ENCODE results near the gene C1D. TPM values are rescaled to one million over a fixed set of nuclear protein-coding genes. Genes with fewer than 3 reads are reported as not detected.

C1D gene
- total and polyA plus RNA-seq, 2 of the 4 experiments (the other 2 are of a cell fraction) = 2.7 to 14.3 TPM

DNA sequence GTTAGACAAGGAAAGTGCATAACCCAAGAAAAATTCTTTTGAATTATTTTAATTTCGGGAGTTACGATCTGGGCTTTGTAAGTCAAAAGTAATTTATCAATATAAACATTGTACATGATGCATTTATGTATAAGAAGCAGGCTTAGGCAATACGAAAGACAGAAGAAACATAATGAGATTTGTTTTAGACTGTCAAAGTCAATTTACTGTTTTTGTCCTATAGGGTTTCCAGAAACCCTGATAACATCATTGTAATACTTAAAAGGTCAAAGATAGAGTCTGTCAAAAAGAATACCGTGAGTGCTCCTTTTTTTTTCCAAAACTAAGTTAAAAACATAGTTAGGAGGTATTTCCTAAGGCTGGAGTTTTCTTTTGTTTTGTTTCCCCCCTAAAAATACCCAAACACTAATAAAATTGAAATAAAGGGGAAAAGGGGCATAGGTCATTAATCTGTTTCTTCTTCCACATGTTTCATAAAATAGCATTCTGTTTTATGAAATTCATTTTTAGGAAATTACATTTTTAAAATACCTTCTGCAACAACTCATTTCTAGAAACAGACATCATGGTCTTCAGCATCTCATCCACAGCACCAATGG lies 16.1 kb downstream of the C1D start:
- Histone ChIP-seq H2AFZ (replicated peaks; ENCODE audit: low read length, poor library complexity) (no peak overlapping the region), H2BK120ac (ENCODE audit: low read depth, low read length) (no peak overlapping the region), H3K4me1 (ENCODE audit: control insufficient read depth, insufficient read depth, low read length) (peaks cover 5% of the 10 kb centered on the region), H3K9ac (ENCODE audit: low read depth, low read length) (no peak overlapping the region), H3K27ac (ENCODE audit: insufficient read depth, low read length) (no peak overlapping the region), H4K91ac (ENCODE audit: insufficient read depth, low read depth, low read length) (no peak overlapping the region), H2BK20ac (ENCODE audit: low read depth, low read length) (no peak overlapping the region), H3K9me3 (ENCODE audit: control insufficient read depth, insufficient read depth, low read length) (no peaks in the 10 kb centered on the region), H3K27me3 (ENCODE audit: control insufficient read depth, insufficient read depth, low read length) (no peaks in the 10 kb centered on the region), H3K36me3 (ENCODE audit: control insufficient read depth, insufficient read depth, low read length) (0 out of 2 replicates have a peak, but pooled peaks cover 1% of the 10 kb centered on the region), H4K8ac (ENCODE audit: low read depth in 2 of 2, low read length in 2 of 2) (no peak overlapping the region), H3K4me3 (ENCODE audit: insufficient read depth, low read depth, low read length) (no peak overlapping the region), H3K56ac (ENCODE audit: extremely low read depth, insufficient read depth, low read length) (no peak overlapping the region), H3K4ac (ENCODE audit: low read depth, low read length) (no peak overlapping the region), H2AK5ac (ENCODE audit: low read depth, low read length) (no peak overlapping the region), H3K18ac (ENCODE audit: low read depth, low read length) (no peak overlapping the region), H4K20me1 (ENCODE audit: insufficient read depth, low read length) (peaks cover 7% of the 10 kb centered on the region), H4K5ac (ENCODE audit: low read depth, low read length) (no peak overlapping the region), H3K79me1 (ENCODE audit: low read depth in 1 of 2, low read length in 2 of 2) (peaks cover 22 to 27% of the 10 kb centered on the region in 2 experiments), H2BK5ac (ENCODE audit: low read depth, low read length, poor library complexity, severe bottlenecking) (no peak overlapping the region), H3K4me2 (ENCODE audit: low read depth, low read length) (no peak overlapping the region), H2BK15ac (ENCODE audit: low read depth, low read length) (no peak overlapping the region), H3K14ac (replicated peaks; ENCODE audit: low read depth, low read length) (no peak overlapping the region), H2AK9ac (replicated peaks; ENCODE audit: low read depth, low read length, poor library complexity) (no peak overlapping the region), H3K23ac (ENCODE audit: low read depth, low read length) (no peak overlapping the region), H3K9me1 (ENCODE audit: insufficient read depth, low read length) (peaks cover 5% of the 10 kb centered on the region; the same call in 1 of the 2 replicates)
- intact Hi-C loops (cut with micrococcal nuclease) = no loop called here
- no CpG with 5 or more reads among the region's 4 CpGs for WGBS, 2 experiments (ENCODE audit: extremely low coverage in 2 of 2, insufficient read length in 1 of 2)
- ATAC-seq (ENCODE audit: low read depth) (no peak), DNase-seq (no peak)
- POLR2A ChIA-PET (ENCODE audit: unreplicated experiment) = interaction anchor here (0.7 kb wide), 1 partner anchor 312 kb away, joined by 4 read pairs; no protein-coding TSS in a partner anchor
- no peak for TF ChIP-seq RAD21 (IDR thresholded peaks at IDR 0.05; ENCODE audit: low read length)
- TF ChIP-seq FOS (IDR thresholded peaks at IDR 0.05; ENCODE audit: low read depth, low read length) = no peak
- no peak for TF ChIP-seq SMC3 (IDR thresholded peaks at IDR 0.05; ENCODE audit: low read depth, low read length)
- BruUV-seq (replicated peaks) = no TSS peak
- in situ Hi-C loops (cut with MboI; ENCODE audit: low sequenced_read_pairs) = loop anchor here (25.0 kb wide), 2 partner anchors 1459 to 1609 kb away; partner anchors contain the start of gene MEIS1
- CTCF ChIA-PET = no interaction called here
- dilution Hi-C loops (cut with HindIII; ENCODE audit: low sequenced_read_pairs, unreplicated experiment) = no loop called here
